M059J (cell line): Measurements from ENCODE around the gene FAAP20. TPM values are rescaled to one million over a fixed set of nuclear protein-coding genes. Genes with fewer than 3 reads are reported as not detected.

Source experiments
- DNase-seq: peaks from one replicate; pipeline ENCODE4 v3.0.0-alpha.2; 2012; ENCODE audit warnings: low read depth
- total RNA-seq: library from RNA; depleted of rRNA; stranded (reverse); fragments of >200 nt; shearing (Covaris generic); gene quantifications from 2 replicates; pipeline ENCODE4 v1.2.3, GENCODE V29; 2014

Gene FAAP20
- total RNA-seq, 1 experiment from 2014 or later = 23.1 TPM

DNA sequence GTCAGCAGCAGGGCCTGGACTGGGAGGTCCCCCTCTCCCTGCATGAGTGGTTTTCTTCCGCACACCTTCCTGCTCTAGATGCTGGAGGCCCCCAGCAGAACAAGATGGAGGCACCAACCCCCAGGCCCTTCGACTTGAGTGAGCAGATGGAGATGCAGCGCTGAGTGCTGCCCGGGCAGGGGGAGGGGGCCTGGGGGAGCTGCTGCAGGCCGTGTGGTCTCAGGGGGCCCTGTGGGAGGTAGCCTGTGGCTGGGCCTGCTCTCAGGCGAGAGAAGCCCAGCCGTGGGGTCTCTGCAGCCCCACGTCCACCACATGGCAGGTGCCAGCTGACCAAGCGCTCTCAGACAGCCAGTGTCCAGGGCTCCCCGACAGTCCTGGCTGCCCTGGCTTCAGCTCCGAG is 1.2 kb upstream of the FAAP20 start:
- DNase-seq = no peak

DNA sequence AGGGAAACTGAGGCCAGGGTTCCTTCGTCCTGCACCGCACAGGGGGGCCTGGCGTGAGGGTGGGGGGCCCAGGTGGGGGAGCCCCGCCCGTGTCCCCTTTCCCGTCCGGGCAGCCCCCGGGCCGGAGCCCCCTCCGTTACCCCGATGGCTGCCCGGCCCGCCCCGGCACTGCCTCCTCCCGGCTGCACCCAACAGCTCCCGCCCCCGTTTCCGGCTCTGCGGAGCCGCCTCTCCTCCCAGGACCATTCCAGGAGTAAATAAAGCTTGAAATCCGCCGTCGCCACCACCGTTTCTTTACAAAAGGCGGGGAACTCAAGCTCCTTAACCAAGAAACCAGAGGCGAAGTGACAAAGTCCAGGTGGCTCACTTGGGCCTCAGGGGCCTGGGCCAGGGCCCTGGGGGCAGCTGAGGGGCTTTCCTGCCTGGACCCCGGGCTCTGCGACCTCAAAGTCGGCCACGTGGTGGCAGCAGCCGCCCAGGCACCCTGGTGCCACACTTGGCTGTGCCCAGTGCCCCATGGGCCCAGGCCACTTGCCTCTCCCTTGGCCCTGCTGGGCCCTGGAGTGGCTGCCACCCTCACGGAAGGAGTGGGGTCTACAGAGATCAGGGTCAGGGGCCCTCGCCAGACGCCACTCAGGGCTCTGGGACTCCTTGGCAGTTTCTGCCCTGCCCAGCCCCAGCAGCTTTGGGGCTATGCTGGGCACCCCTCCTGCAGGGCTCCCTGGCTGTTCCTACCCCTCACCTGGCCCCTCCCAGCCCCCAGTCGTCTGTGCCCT is 514 bp upstream of the FAAP20 start:
- DNase-seq = peak; percentile 86

DNA sequence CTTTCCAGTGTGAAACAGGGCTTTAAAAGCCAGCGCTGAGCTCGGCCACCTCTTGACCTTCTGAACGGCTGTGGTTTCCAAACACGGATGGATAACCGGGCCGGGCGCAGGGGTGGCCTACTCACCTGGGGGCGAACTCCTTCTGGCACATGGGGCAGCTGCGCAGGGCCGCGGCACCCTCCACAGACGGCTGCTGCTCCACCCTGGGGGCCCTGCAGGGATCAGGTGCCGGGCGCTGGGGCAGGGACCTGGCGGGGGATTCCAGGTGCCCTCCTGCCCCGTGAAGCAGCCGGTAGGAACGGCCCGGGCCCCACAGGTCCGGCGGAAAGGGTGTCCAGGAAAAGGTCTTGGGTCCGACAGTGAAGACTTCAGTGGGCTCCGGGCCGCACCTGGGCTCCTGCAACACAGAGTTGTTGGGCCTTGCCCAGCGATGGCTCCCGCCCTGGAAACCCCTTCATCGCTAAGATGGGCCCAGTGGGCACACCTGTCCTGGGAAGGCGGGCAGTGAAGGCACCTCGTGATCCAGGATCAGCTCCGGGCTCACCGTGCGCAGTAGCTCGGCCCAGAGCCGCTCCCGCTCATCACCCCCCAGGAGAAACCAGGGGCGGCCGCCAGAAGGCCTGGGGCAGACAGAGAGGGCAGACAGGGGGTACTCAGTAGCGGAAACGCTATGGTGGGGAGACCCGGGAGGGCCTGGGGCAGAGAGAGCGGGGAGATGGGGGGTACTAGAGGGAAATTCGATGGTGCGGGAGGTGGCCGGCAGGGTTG is 874 bp downstream of the FAAP20 start:
- no peak for DNase-seq

DNA sequence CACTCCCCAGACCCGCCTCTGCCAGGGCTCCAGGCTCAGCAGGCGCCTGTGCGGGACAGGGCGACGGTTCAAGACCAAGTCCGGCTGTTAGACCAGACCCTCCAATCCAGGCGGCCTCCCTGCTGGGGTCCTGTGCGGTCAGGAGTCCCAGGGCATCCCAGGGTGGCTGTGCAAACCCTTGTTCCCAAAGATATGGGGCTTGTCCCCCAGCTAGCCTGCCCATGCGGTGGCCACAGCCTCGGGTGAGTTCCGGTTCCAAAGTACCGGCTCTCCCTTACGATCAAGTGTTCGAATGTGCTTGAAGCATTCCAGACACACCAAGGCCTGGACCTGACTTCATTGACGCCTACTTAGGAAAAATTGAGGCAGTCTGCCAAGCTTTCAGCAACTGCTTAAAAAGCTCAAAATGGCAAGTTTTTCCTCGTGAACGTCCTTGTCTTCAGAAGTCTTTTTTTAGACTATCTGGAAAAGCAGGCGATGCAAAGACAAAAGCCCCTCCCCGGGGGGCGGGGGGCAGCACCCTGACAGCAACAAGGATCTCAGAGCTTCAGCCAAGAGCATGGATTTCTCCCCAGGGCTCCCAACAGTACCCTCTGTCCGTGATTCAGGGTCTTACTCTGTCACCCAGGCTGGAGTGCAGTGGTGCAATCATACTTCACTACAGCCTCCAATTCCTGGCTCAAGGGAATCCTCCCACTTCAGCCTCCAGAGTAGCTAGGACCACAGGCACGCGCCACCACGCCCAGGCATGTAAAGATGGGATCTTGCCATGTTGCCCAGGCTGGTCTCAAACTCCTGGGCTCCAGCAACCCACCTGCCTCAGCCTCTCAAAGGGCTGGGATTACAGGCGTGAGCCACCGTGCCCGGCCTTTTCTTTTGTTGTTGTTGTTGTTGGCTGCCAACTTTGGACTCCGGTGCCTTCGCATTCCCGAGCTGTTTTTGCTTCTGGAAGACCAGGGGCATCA is 2.3 kb downstream of the FAAP20 start:
- DNase-seq = no peak

DNA sequence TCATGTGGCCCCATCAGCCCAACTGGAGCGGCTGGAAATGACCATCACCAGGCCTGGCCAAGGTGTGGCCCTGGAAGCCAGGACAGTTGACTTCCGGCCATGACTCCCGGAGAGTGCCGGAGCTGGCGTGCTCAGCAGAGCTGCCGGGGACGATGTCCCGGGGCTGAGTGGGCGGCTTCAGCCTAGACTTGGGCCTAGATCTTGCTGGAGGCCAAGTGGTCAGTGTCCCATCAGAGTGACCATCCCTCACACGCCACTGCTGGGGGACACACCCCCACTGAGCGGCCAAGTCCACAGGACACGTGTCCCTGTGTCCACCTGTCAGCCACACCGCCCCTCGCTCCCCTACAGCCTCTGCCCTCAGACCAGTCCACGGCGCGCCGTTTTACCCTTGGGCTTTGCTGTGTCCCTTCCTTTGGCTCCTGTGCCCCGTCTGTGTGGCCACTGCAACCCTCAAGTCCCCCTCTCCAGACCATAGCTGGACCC is 4.0 kb downstream of the FAAP20 start:
- no peak for DNase-seq

DNA sequence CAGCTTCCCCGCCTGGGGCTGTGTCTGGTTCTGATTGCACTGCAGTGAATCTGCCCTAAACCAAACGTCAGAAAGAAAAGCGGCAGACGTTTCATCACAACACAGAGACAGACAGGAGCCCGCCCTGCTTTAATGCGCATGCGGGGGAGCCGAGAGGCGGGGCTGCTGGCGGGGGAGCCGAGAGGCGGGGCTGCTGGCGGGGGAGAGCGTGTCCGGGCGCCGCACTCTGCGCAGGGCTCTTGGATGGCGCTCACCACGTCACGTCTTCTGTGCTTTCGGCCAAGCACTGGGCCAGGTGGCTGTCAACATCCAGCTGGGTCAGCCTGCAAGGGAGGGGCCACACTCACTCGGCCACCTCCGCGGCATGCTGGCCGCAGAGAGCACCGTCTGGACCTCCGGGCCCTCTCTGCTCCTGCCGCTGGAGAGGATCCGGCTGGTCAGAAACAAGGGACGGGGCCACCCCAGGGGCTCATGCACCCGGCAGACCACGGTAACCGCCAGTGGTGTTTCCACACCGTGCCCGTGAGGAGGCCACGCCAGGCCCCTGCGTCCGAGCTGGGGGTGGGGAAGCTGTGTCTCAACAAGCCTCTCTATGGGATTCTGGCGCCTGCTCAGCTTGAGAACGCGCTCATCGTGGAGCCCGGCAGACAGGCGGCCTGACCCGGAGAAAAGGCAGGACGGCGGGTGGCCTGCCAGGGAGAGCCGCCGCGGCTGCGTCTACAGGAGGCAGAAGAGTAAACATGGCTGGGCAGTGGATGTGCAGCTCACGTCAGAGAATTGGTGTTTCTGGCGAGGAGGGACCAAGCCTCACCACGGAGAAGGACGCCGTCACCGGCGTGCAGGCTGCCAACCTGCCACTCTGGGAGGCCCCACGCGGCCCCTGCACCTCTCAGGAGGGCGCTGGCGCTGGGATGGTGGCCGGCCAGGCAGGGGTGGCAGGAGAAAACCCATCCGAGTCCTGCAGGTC is 4.8 kb downstream of the FAAP20 start:
- peak; percentile 96 for DNase-seq

DNA sequence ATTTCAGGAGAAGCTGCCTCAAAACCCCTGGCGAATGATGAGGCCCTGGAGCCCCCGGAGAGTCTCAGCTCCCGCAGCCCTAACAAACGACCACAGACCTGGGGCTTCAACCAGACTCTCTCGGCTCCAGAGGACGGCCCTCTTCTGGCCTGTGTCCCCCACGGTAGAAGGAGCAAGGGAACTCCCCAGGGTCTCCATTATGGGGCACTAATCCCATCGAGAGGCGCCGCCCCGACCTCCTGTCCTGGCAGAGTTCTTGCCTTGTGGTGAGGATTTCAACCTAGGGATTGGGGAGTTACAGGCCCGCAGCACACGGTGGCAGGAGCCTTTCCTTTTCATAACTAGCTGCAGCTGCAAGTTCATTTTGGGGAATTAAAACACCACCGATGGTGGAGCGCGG is 6.2 kb downstream of the FAAP20 start:
- no peak for DNase-seq

DNA sequence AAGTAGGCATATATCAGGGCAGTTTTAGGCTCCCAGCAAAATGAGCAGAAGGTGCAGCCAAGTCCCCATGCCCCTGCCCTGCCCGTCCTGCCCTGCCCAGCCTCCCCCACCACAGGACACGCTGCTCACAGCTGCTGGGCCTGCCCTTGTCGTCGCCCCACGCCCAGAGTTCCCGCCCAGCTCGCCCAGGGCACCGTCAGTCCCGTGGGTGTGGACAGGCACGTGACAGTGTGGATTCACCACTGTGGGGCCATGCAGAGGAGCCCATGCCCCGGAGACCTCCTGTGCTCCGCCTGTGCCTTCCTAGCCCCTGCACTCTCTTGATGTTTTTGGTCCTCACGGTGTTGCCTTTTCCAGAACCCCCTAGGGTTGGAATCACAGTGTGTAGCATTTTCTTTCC is 7.0 kb downstream of the FAAP20 start:
- no peak for DNase-seq

DNA sequence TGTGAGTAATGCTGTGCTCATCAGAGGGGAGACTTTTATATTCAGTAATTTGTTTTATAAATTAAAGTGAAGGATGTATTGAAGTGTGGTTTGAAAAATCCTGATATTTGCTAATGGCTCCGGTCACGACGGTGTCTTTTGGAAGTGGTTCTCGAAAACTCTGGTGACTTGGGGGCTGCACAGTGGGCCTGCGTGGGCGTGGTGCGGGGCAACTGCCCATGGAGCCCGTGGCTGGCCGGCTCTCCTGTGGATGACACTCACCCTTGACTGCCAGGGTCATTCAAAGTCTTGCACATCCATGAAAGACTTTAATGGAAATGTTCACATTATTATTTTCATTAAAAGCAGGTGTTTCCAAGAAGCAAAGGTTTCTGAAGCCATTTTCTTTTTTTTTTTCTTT is 7.7 kb downstream of the FAAP20 start:
- DNase-seq = no peak

DNA sequence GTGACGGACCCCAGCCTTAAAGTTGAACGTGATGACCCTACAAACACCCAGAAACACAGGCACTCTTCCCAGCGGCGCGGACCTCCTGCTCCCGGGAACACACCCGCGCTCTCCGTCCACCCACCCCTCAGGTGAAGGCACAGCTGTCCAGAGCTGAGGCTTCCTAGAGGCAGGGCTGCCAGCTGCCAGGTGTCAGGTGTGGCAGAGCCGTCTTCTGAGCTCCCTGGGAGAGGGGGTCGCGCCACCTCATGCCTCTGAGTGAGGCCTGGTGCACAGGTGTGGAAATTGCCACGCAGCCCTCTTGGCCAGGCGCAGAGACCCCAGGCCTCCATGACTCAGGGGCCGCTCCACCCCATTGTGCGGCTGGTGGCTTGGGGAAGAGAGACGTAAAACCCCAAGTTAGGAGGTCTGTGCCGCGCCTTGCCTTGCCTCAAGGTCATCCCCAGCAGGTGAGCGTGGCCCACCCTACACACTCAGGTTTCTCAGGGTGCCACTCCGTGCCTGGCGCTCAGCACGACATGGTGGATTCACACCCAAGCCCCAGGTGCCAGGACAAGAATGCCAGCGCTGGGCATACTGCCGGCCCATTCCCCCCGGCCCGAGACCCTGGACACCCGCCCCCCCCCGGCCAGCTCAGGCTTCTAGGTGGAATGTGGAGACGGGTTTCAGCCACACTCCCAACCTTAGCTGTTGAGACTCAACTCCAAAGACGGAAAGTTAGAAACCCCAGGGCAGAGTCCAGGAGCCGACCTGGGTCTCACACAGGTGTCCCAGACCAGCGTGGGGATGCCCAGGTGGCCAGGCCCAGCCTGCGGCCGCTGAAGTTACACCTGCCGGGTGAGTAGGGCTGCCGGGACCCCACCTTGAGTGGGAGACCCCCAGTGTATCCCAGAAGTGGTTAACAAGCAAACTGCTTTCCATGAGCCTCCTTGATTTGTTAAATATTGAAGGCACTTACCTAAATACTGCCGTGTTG is 8.4 kb downstream of the FAAP20 start:
- no peak for DNase-seq

DNA sequence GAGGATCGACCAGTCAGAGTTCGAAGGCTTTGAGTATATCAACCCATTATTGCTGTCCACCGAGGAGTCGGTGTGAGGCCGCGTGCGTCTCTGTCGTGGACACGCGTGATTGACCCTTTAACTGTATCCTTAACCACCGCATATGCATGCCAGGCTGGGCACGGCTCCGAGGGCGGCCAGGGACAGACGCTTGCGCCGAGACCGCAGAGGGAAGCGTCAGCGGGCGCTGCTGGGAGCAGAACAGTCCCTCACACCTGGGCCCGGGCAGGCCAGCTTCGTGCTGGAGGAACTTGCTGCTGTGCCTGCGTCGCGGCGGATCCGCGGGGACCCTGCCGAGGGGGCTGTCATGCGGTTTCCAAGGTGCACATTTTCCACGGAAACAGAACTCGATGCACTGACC is 9.6 kb downstream of the FAAP20 start:
- DNase-seq = no peak

DNA sequence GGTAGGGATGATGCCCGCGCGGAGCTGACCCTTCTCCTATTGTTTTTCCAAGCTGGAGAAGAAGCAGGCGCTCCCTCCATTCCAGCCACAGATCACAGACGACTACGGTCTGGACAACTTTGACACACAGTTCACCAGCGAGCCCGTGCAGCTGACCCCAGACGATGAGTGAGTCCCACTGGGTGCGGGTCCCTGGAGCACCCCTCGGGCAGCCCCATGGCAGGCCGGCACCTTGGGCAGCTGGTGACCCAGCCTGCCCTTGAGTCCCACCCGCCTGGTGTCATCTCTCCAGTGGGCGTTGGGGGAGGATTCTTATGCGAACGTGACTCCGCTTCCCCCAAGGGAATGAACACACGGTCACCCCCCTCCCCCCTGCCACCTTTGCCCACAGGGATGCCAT is 10.0 kb downstream of the FAAP20 start:
- no peak for DNase-seq

DNA sequence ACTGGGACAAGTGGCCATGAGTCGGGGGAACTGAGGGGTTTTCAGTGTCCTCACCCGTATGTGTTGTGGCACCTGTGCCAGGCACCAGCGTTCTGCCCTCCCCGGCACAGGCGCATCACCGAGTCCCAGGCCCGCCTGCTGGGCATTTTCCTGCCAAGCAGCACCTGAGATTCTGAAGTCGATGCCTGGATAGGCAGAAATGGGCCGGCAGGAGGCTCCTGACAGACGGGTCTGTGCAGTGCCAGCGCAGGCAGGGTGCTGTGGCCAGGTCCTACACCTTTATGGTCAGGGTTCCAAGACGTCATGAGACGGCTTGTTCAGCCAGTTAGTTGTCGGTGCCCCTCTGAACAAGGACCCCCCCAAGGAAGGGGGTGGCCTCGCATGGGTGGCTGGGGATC is 10.6 kb downstream of the FAAP20 start:
- DNase-seq = no peak

DNA sequence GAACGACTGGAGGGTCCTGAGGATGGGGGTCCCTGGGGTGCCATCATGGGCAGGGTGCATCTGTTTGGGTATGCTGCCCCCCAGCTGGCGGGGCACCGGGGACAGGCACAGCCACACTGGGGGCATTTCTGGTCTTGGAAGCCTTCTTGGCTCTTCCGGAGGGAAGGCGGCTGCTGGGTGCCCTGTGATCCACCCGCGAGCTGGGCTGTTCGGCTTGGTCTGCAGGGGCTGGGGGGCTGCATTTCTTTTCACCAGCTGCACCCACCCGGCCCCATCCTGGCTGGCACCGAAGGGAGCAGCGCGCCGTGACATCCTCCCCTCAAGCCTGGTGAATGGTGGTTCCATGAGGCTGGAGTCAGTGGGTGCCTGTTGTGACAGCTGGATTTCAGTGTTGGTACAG is 12.2 kb downstream of the FAAP20 start:
- no peak for DNase-seq

DNA sequence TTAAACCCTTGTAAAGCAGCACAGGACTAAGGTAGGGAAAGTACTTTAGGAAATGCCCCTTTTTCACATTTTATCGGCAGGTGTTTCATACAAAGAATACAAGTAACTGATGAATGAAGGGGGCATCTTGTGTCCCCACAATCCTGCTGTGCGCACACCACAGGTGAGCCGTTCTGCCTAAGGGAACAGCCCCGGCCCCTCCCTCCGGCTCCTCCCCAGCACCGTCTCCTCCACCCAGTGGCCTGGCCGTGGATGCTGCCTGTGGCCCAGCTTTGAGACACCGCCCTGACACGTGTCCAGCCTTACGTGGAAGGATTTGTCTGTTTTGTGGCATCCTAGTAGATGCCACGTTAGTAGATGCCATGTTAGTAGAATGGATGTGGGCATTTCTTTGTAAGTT is 12.8 kb downstream of the FAAP20 start:
- DNase-seq = no peak

DNA sequence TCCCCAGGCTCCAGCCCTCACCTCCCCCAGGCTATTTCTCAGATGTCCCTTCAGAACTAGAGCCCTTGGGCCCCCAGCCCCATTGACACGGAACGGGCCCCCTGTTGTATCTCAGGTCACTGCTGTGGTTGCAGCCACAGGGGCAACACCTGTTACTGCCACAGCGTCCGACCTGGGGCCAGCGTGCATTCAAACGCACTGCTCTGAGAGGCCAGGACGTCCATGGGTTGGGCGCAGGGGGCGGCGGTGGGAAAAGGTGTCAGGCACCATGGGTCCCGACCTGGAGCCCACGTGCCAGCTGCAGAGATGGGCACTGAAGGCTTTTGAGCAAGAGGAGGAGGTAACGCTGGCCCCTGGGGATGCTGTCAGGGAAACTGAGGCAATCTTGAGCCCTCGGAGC is 13.3 kb downstream of the FAAP20 start:
- no peak for DNase-seq

DNA sequence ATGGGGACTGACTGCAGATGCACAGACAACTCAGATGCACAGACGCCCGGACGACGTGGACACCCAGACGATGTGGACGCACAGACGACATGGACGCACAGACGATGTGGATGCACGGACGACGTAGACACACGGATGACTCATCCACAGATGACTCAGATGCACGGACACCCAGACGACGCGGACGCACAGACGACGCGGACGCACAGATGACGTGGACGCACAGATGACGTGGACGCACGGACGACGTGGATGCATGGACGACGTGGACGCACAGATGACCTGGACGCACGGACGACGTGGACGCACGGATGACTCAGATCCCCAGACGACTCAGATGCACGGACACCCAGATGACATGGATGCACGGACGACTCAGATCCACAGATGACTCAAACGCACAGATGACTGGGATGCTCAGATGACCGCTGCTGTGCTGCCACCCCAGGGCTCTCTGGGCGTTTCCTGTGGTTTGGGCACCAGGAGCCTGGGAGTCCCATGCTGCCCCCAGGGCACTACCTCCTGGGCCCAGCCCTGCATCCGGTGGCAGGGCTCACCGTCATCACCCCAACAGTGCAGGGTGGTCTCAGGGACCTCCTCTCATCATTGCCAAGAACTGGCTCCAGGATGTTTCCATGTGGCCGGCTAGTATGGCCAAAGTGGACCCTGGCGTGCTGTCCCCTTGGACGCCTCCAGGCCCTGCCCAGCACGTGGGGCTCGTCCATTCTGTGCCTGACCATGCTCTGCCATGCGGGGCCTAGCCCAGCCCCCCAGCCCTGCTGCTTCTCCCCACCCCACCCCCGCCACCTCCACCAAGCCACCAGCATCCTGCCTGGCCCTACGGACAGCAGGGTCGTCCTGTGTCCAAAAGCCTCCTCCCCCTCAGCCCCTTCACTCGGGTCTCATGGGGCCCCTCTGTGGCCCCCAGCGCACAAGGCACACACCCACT is 14.0 kb downstream of the FAAP20 start:
- DNase-seq = peak; percentile 66

DNA sequence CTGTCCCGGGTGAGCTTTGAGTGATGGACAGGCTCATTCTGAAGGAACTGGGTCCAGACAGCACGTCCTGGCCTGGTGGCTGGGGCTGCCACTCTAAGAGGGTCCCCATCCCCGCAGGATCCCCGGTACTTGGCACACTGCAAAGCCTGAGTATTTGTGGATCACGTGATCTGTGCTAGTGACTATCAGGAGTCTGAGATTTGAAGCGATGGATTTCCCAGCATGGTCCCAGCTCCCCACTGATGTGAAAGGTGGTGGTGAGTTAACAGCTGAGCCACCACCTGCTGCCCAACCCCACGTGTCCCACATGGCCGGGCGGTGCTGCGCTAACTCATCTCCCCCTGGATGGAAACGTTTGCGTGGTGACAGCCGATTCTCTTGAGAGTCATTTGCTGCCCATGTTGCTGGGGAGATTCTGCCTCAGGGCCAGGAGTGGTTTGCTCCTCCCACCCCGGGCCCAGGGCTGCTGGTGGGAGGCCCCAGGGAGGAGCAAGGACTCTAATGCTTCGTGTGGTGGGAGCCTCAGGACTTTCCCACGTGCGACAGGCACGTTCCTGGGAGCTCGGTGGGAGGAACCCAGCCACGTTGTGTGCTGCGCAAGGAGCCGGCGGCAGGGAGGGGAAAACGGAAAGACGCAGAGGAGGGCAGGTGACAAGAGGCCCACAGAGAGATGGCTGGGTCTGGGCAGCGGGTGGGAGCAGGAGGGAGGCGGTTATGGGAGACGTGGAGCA is 15.1 kb downstream of the FAAP20 start:
- peak; percentile 13 for DNase-seq
